GM12801 (cell line): ENCODE data around the gene ALDH1A1.

ENCODE experiments used
- CTCF ChIP-seq: IDR thresholded peaks from one replicate; pipeline ENCODE4 v1.5.1; 2011; ENCODE audit warnings: control low read depth; ENCODE audit not compliant: insufficient read length; ENCODE audit errors: extremely low read depth

Gene ALDH1A1

GRCh38 chr9:72905514-72906480 is 47.1 kb downstream of the ALDH1A1 start:
- no peak for TF ChIP-seq CTCF

- TF ChIP-seq CTCF: no peak
Measured at GRCh38 chr9:72904267-72905093, 48.4 kb downstream of the ALDH1A1 start.

GRCh38 chr9:72903103-72903502 is 49.8 kb downstream of the ALDH1A1 start:
- TF ChIP-seq CTCF: no peak

GRCh38 chr9:72902268-72902667 is 50.6 kb downstream of the ALDH1A1 start:
- TF ChIP-seq CTCF: no peak

- no peak for TF ChIP-seq CTCF
Measured at GRCh38 chr9:72899734-72900477, 52.9 kb downstream of the ALDH1A1 start.

- no peak for TF ChIP-seq CTCF
Measured at GRCh38 chr9:72898784-72899733, 53.8 kb downstream of the ALDH1A1 start.
